HG03139 (cell line): ENCODE results near the gene MACROD2.

Experiments used
- ATAC-seq: cut with Tn5 transposase; IDR thresholded peaks from one replicate; pipeline ENCODE4 v1.9.1; 2021; ENCODE audit not compliant: unreplicated experiment

Gene MACROD2

DNA sequence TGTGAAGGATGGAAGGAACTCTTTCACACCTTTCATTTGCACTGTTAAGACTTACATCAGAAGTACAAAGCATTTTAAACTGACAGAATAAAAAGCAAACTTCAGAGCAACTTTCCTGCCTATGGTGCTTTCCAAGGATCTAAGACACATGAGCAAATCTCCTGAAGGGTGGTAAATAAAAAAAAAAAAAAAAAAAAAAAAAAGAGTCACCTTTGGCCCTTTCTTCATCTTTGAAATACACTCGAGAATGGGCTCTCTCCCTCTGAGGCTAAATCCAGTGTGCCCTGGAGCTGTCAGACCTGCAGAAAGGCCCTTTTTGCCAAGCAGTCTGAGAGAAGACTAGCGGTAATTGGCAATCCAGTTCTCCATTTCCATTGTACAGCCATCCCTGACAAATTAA, 1455.9 kb downstream of the MACROD2 start:
- ATAC-seq = no peak

DNA sequence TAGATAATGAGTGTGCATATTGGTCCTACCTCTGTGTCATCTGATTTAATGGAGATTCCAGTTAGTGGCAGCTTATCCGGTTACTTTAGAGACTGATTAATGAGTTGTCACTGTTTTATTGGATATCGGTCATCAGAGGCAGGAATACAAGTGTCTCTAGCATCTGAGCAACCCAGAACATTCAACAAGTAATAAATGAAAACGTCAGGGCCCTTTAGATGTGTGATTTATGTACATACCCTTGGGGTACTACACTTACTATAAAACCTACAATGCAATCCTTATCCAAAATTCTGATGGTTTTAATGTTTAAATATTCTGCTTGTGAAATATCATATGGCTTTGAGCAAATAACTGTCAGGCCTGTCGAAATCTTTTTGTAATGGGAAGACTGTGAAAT, 1460.0 kb downstream of the MACROD2 start:
- no peak for ATAC-seq

DNA sequence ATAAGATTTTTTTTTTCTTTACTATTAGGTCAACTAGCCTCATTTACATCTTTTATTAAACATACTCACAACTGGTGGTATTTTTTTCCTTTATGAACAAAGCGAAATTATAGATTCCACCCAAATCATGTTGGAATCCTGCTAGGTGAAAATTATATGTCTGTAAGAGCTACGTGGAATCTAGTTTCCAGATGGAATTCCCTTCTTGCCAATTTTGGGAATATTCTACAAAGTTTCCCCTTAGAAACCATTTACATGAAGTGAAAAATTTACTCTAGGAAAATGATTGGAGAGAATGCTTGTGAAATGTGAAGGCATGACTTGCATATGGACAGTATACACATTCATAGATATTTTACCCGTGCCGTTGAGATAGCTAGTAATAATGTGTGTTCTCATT, 1466.6 kb downstream of the MACROD2 start:
- no peak for ATAC-seq

DNA sequence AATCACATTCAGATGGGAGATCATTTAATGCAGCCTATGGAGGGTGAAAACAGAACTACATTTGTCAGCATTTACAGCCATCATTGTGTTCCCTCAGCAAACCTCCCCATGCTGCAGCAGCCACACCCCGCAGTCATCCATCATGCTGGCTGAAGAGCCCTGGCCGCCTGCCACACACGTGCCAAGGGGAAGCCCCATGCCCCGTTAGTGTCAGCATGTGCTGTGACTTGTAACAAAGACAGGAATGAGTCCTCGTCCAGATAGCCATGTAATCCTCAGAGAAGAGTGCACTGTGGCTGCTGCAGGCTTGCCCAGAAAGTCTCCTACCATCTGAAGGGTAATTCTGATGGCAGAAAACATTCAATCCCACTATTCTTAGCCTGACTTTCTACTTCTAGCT, 1480.2 kb downstream of the MACROD2 start:
- ATAC-seq = no peak

DNA sequence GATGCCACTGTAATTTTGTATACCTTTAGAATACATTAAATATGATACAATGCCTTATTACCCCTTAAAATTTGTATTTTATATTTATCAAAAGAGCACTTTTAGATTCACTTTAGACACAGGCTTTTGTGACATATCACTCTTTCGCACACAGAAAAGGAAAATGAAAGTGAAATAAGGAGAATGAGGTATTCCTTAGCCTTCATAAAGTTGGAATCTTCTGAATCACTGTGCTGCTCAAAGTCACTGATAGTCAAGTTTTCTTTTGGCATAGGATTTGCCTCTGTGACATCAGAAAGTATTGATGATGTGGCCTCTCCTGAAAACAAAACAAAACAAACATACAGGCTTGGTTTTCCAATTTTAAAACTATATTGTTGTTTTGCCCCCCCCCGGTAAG, 1480.9 kb downstream of the MACROD2 start:
- ATAC-seq = no peak

DNA sequence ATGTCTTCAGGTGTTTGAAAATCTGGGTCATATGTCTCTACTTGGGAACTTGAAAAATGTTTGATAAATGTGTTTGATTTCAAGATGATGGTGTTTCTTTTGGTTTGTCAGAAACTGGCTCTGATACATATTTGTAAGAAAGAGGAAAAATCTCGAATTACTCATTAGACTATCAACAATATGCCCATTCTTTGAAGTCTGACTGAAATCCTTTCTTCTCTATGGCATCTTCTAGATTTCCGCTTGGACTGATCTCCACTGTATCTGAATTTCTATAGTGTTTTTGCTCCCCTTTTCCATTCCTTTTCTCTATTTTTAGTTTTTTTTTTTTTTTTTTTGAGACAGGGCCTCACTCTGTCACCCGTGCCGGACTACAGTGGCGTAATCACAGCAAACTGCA, 1481.5 kb downstream of the MACROD2 start:
- no peak for ATAC-seq

DNA sequence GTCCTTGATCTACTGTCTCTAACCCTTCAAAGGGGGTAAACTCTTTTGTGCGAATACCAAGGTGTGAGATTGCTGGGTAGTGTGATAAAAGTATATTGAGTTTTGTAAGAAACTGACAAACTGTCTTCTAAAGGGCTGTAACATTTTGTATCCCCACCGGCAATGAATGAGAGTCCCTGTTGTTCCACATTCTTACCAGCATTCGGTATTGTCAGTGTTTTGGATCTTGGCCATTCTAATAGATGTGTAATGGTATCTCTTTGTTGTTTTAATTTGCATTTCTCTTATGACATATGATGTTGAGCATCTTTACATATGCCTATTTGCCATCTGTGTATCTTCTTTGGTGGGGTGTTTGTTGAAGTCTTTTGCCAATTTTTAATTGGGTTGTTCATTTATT, 1487.2 kb downstream of the MACROD2 start:
- no peak for ATAC-seq

DNA sequence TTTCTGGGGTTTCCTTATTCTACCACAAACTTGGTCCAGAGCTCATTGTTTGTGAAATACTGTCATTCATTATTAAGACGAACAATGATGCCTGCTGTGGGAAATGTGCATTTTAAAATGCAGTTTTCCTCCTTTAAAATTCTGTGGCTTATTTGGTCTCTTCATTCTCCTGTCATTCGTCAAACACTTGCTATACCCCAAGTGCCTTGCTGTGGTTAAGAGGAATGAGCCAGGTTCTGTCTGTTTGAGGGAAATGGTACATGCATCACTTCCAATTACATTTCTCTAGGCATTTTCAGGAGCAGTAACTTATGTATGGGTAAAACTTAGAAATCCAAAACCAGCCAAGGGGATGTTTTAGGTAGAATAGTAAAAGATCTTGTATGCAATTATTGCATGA, 1490.2 kb downstream of the MACROD2 start:
- no peak for ATAC-seq

DNA sequence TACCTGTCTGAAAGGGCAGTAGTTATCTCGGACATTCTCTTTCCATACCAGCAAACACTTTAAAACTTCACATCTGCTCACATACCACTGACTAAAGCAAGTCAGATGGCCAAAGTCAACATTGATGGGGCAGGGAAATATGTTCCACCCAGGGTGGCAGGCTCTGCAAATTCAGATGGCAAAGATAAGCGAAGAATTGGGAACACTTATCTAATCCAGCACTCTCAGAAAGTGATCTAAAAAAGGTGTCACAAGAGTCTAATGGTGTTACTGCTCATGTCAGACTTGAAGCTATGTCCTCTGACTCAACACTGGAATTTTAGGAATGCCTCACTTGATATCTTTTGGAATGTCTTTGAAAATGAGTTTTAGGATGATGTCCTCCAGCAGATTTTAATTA, 1491.7 kb downstream of the MACROD2 start:
- ATAC-seq = no peak

DNA sequence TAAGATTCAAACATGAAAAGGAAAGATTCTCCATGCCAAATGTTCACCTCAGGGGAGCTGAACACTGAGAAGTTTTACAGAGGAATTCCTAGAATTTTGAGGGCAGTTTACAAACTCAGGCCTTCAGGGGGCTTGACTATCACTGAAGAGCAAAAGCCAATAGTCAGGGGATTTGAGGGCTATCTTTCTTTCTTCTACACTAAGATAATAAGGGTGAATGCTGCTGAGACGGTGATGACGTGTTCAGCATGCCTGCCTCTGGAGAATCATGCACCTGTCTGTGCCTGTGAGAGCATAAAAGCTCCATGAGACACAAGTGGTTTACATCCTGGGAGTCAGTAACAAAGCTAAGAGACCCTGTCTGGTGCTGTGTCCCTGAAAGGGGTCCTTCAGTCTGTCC, 1492.4 kb downstream of the MACROD2 start:
- no peak for ATAC-seq

DNA sequence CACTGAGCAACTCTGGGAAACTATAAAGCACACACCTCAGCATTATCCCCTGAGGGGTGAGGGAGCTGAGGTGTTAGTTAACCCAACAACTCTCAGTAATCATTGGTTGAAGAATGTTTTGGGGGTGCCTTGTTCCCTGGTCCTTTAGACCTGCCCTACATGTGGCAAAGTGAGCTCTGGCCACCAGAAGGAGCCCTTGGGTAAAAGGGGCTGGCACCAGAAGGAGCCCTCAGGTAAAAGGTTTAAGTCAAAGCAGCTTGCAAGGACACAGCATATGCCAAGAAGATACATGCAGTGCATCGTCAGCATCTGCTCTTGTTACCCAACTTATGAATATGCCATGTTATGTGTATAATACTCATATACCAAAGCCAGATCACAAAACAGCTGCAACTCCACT, 1496.3 kb downstream of the MACROD2 start:
- no peak for ATAC-seq

DNA sequence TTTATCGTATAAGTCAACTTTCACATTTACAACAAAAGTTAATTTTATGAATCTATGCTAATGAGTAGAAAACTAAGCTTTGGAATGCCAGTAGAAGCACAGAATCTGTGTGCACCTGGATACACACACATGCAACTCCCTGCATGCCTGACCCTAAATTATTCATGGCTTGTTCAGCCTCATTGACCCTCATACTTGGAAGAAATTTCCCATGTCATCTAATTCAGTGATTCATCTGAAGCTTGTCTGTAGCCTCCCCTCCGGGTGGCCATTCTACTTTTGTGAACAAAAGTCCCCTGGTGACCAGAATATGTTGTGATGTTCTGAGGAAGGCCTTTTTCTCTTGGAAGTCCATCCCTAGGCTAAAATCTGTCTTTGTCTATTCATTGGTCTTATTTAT, 1499.5 kb downstream of the MACROD2 start:
- no peak for ATAC-seq

DNA sequence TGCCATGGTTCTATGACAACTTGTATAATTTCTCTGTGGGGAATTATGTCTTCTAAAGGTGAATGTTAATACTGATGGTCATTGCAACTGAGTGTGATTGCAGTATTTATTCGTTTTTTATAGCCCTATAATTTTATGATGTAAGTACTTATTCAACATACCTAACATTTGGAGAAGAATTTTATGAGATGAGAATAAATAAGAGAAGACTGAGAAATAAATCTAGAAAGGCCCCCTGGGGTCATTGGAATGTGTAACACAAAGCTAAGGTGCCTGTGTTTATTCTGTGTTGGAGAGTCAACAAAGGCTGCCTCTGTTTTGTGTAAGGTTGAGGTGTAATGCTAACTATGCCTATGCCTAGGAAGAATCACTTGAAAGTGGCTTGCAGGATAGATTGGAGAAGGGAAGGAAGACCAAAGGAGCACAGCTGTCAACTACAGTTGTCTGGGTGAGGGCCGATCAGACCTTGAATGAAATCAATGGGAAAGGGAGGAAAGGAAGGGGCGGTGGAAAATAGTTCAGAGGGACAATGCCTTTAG, 1501.3 kb downstream of the MACROD2 start:
- no peak for ATAC-seq

DNA sequence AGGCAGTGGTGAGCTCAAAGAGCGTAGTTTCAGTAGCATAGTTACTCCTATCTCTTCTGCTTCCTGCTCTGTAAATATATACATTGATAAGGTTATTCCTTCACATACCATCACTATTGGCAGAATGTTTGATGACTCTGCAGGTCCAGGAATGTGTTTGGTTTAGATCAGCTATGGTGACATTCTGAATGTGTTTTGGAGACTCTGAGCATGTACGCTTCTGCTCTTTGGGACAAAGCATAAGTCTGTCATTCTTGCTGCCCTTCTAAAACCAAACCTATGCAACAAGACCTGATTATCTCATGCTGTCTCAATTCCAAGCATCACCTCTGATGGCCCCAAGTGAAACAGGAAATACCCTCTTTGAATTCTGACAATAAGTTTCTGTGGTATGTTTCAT, 1503.6 kb downstream of the MACROD2 start:
- no peak for ATAC-seq

DNA sequence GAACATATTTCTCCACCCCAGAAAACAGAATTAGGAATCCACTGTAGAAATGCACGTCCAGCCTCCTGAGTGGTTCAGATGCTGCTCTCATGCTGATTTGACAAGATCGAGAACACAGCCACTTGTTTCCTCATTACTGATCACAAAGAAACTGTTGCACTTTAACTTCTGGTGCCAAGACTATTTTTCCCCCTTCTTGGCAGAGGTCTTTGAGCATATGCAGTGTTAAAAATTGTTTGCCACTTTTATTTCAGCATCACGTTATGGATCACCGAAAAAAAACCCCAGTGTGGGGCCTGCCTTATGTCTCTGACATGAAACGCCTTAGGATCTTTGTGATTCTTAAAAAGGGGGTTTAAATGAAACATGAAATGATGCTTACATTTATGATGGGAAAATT, 1511.0 kb downstream of the MACROD2 start:
- ATAC-seq = no peak

DNA sequence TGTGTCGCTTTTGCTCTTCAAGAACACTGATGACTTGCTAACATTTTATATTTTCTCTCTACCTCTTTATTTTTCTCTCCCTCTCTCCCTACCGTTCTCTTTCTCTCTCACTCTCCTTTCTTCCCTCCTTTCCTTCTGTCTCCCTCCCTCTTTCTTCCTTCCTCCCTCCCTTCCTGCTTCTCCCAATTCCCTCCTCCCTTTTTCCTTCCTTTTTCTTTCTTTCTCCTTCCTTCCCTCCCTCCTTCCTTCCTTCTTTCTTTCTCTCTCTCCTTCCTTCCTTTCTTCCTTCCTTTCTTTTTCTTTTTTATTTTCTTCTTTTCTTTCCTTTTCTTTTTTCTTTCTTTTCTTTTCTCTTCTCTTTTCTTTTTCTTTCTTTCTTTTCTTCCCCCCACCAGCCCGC, 1511.8 kb downstream of the MACROD2 start:
- ATAC-seq = no peak

DNA sequence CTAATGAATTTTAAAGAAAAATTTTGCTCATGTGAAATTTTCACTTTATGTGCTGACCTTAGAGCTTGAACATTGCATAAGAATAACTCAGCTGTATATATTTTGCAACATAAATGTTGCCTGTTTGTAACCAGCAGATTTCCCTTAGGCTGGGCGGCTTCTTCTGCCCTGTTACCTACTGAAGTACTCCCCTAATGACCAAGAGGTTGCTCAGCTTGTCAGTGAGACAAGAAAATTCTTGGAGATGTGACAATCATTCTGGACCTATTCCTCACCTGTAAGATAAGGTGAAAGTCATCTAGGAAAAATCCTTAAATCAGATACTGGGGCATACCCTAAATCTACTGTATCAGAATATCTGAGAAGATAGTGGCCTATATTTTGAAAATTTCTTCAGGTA, 1516.2 kb downstream of the MACROD2 start:
- no peak for ATAC-seq

DNA sequence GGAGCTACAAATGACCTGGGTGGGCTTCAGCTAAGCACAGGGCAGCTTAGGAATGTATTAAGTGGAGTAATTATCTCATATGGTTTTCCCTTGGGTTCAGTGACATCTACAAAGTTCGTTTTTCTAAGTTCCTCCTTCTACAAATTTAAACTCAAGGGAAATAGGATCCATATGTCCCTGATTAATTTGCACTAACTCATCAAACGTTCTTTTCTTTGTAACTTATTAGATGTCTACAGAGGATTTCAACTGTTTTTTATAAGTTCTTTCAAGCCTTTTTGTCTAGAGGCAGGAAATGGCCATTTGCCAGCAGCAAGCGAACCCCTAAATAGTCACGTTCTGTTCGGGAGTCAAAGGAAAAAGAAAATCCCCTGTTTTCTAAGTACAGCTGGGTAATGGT, 1517.6 kb downstream of the MACROD2 start:
- no peak for ATAC-seq

DNA sequence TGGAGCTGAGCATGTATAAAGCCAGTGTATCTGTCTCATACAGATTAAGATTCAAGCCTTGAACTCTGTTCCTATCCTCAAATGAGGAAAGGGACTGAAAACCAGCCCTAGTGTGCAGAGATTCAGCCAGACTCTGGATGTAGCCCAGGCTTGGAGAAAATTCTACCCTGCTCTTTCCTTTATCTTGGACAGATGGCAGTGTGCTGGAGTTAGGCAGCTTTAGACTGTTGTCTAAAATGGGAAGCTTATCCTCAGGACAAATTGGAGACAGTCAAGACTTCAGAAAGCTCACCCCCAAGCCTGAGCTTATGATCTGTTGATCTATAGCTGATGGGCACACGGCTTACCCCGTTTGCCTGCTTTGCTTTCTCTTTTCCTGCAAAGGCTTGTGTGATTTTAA, 1520.4 kb downstream of the MACROD2 start:
- ATAC-seq = no peak

DNA sequence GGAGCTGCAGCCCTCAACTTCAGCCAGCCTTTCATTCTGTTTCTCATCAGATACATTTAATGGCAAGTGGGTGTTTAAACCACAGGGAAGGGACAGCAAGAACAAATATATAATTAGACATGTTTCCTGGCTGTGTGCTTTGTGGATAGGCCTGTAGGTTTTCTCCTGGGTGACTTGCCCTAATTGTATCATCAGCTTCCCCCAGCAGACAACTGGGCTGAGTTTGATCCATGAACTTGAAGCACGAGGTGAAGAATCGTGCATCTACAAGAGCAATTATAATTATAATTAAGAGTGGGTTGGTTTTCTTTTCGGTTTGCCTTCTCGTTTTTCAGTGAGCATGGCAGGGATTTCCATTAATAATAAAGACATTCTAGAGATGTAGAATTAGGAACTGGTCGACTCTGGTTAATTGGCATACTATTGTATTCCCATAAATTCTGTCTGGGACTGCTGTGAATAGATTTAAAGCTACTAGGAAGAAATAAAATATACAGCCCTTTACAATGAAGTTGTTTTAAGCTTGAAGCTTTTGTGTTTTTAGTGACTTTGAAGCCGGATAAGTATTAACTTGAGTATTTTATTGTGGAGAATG, 1525.7 kb downstream of the MACROD2 start:
- ATAC-seq = no peak

DNA sequence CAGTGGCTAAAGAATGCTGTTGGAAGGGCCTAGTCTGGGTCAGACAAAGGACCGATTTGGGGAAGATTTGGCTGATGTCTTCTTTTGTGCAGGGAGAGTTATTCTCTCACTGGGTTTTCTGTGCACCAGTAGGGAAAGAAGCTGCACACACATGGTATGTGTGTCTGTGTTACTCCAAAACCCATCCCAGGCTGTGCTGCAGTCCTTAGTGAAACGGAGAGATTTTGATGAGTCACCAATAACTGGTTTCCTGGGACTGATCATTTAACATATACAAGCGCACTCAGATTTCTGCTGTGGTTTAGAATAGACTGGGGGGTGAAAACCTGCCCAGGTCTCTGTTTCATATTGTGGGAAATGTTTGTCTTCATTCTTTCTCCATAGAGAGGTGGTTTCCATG, 1528.1 kb downstream of the MACROD2 start:
- ATAC-seq = no peak

DNA sequence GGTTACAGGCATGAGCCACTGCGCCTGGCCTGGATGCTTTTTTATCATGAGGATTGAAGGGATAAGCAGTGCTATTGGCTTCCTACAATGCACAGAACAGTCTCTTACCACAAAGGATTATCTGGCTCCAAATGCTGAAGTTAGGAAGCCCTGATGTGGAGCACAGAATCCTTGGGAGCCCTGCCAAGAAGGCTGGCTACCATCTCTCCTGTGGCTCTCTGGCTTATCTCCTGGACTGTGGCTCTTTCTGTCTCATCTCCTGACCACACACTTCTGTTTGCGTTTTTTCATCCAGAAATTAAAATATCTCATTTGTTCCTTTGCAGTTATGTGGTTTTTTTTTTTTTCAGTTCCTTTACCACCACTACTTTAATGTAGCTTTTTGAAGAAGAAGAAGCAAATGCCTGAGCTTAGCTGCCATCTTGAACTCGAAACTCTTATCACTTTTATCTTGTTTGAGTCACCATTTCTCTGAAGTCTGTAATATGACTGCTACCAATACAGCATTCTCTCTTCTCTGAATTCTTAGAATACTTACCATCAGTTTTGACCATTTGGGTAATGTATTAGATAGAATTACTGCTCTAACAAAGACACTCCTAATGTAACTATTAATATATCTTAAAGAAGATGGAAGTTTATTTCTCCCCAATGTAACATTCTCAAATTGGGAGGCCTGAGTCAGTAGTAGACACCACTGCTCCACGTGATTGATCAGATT, 1533.2 kb downstream of the MACROD2 start:
- ATAC-seq = no peak

DNA sequence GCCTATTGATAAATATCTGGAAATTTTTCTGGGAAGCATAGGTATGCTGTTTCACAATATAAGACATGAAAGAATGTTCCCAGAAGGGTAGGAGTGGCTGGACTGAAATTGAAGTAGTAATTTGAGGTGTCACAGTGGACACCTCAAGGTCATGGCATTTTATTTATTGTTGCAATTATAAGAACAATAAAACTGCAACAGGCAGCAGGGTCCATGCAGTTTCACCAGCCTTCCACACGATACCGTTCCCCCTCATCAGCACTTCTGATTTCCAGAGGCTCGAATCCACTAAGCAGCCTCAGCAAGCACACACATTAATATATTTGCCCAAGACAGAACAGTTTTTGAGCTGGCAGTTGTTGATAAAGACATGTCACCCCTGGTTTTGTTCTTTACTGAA, 1540.5 kb downstream of the MACROD2 start:
- ATAC-seq = no peak
